Gastrocnemius medialis (tissue), 4 donors: Measurements from ENCODE around the gene LARP7.

Experiments used
- CTCF ChIP-seq, 5 experiments: fragments of 450-650 bp in 3 of 5; fragments of 200-600 bp in 2 of 5; sonication (generic) in 2 of 5; IDR thresholded peaks in 4 of 5; conservative IDR thresholded peaks in 1 of 5; 1 replicate in 4 of 5; 2 replicates in 1 of 5; pipeline ENCODE4 v1.5.1; 2016 to 2019; ENCODE audit warnings: antibody characterized with exemption in 5 of 5, mild to moderate bottlenecking in 3 of 5, moderate library complexity in 3 of 5
- POLR2A ChIP-seq, 2 donors: fragments of 450-650 bp; IDR thresholded peaks; one replicate each; pipeline ENCODE4 v1.6.1; 2017; ENCODE audit warnings: antibody characterized with exemption in 2 of 2, mild to moderate bottlenecking in 2 of 2, moderate library complexity in 2 of 2

GRCh38 chr4:112704991-112705845 lies 68.3 kb downstream of the LARP7 start:
- TF ChIP-seq POLR2A (IDR thresholded peaks at IDR 0.05) (no peak), CTCF (IDR thresholded peaks at IDR 0.05 in 4 of 5, conservative IDR thresholded peaks at IDR 0.05 in 1 of 5) (no peak)
